GM10847 (cell line): Measurements from ENCODE around the gene SDF2L1.
A peak's percentile ranks its signal among the peaks of the same experiment; 100 is the strongest.

Experiments
- POLR2A ChIP-seq: IDR thresholded peaks from 2 replicates; pipeline ENCODE4 v1.6.1; 2011; ENCODE audit not compliant: insufficient read length; ENCODE audit errors: extremely low read depth

The SDF2L1 gene, protein sequence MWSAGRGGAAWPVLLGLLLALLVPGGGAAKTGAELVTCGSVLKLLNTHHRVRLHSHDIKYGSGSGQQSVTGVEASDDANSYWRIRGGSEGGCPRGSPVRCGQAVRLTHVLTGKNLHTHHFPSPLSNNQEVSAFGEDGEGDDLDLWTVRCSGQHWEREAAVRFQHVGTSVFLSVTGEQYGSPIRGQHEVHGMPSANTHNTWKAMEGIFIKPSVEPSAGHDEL

DNA sequence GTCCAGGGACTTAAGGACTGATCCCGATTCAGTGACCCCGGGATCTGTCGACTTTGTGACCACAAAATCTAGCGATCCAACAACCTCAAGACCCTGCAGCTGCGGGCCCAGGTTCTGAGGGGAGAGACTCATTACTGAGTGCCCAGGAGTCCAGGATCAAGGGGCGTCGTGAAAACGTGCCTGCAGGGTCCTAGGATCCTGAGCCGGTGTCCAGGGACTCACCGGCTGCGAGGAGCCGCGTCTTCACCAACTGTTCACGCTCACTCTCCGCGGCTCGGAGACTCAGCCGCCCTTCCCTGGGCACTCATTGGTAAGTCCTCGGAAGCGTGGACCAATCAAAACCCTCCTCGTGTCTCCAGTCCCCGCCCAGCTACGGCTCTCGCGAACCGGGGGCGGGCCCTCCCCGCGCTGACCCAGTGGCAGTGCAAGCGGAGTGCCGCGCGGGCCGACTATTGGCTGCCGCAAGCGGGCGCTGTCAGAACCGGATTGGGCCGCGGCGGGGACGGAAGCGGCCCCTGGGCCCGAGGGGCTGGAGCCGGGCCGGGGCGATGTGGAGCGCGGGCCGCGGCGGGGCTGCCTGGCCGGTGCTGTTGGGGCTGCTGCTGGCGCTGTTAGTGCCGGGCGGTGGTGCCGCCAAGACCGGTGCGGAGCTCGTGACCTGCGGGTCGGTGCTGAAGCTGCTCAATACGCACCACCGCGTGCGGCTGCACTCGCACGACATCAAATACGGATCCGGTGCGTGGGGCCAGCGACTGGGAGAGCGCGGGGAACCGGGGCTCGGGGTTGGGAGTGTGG is at the start of gene SDF2L1:
Gene SDF2L1 (plus strand): TSS at position 514 of the 795 bp plus-strand sequence. CDS start 35 bp downstream, at position 549.
- peak; percentile 82 for TF ChIP-seq POLR2A

GRCh38 chr22:21592422-21592821 is 49.7 kb upstream of the SDF2L1 start:
- no peak for TF ChIP-seq POLR2A

DNA sequence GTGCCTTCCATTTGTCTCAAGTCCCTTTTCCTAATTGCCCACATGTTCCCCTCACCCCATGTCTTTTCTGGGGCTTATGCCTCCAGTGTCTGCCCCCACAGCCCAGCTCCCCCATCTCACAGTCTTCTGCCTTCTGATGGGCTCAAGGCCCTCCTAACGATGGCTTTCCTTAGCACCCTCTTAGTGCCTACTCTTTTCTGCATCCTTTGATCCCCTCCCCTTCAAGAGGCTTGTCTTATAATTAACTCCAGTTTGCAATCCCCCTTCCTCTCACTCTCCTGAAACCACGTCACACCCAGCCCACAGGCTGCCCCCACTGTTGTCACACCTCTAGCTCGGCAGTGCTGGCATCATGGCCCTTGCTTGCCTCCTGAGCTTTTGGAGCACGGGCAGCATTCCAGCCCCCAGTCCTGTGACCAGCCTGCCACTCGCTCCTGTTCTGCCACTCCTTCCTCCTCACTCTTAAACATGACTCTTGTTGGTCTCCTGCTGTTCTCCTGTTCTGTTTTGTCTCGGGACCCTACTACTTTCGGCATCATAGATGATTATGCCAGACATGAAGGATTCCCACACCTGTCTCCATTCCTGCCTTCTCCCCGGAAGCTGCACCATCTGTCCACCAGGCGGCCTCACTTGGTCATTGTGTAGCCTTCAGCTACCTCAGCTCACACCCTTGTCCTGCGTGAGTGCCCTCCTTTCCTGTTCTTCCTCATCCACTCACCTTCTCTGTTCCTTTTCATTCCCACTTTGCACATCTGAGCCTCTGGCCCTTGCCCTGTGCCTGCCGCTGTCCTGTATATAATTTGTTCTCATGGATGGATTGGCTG is 48.5 kb upstream of the SDF2L1 start:
- TF ChIP-seq POLR2A, result no peak

DNA sequence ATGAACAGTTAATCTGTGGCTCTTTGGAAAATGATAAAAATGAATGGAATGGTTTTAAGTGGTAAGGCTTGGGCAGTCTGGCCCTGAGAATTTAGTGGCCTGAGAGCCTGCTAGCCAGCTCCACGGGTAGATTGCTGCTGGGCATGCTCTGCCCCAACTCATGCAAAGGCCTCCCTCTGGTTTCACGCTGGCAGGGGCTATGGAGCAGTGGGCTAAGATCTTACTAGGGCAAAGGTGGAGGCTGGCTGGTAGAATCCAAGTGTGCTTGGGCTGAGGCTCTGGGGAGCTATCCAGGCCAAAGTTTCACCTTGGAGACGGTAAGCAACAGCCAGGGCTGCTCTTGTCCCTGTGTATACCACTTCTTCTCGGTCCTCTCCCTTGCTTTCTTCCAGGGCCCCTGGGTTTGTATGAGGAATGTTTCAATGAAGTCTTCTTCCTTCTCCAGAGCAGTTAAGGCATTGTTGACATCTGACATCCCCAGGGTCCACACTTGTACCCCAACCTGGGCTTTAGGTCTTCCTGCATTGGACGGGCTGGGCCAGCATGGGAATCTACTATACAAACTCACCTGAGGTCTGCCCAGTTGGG is 47.1 kb upstream of the SDF2L1 start:
- no peak for TF ChIP-seq POLR2A

GRCh38 chr22:21598302-21598701 is 43.8 kb upstream of the SDF2L1 start:
- TF ChIP-seq POLR2A, result no peak

DNA sequence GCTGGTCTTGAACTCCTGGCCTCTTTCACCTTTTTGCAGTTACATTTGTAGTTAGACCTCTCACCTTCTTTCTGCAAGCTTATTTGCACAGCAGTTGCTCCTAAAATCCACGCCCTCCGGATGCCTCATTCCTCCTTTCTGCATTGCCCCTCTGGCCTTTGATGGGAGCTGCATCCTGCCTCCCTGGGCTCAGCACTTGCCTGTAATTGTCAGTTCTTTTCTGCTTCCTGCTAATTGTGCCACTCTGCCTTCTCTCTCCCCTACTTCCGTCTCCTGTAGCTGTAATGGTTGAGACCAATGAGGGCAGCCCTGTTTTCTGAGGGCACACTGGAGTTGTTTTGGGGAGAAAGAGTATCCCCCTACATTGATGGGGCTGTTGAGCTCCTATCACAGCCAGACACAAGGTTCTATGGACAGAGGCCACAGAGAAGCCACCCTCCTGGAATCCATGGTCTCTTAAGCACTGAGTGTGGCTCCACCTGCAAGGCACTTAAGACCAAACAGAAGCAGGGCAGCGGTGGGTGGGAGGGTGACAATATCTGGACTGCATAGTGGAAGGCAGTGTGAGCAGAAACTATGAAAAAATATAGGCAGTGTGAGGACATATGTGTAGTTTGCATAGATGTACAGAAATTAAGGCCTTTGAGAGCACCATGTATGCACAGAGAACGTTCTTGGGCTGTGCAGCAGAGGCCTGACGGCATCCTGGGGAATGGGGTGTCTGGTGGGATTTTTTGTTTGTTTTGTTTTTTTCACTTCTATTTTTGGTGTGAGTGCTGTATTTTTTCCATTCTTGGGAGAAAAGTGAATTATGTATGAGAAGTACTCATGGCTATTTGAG is 42.8 kb upstream of the SDF2L1 start:
- no peak for TF ChIP-seq POLR2A

DNA sequence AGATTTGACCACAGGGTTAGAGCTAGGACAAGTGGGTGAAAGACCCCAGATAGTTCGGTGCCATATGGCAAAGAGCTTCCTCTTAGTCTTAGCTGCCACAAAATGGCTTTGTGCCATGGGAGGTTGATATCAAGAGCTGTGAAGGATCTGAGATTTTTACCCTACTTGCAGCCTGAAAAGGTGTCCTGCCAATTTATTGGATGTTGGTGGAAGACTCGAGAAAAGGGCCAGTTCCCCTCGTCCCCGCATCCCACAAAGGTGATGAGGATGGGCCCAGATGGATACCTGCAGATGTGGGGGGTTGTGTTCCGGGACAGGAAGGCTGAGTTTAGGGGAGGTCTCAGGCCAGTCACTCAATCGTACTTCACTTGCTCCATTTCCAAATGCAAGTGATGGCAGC is 39.5 kb upstream of the SDF2L1 start:
- TF ChIP-seq POLR2A, result no peak

GRCh38 chr22:21603973-21604372 is 38.1 kb upstream of the SDF2L1 start:
- TF ChIP-seq POLR2A, result no peak

DNA sequence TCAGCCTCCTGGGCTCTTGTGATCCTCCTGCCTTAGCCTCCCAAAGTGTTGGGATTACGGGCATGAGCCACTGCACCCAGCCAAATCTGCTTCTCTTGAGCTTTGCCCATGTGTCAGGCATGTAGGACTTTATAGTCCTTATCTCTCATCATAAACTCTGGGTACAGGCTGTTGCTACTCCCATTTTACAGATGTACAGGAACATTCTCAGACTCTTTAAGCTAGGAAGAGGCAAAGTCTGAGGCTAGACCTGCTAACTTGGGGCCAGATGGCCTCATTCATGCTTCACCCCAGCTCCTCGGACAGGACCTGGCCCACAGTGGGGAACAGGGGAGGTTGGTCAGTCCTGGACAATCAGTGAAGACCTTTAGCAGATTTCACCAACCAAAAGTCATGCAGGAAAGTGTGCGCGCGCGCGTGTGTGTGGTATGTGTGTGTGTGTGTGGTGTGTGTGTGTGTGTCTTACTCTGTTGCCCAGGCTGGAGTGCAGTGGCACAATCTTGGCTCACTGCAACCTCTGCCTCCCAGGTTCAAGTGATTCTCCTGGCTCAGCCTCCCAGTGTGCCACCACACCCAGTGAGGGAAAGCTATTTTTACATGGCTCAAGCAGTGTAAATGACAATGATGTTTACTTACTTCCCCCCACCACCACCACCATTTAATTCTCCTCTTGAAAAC is 36.1 kb upstream of the SDF2L1 start:
- TF ChIP-seq POLR2A, result no peak

DNA sequence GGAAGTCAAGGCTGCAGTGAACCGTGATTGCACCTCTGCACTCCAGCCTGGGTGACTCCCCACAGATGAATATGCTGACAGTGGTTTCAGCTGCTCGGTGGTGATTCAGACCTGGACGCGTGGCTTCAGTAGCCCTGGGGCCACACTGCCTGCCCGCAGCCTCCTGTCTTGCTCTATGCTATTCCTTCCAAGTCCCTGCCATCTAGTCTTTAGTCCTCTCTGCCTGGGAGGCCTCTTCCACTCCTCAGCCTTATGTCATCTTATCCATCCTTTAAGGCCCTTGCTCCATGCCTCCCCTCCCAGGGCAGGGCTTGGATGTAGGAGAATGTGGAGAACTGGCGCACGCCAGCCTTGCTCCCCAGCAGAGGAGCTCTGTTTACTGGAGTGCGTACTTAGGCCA is 35.3 kb upstream of the SDF2L1 start:
- TF ChIP-seq POLR2A, result no peak

- TF ChIP-seq POLR2A, result no peak
Measured at GRCh38 chr22:21611210-21611977, 30.7 kb upstream of the SDF2L1 start.

DNA sequence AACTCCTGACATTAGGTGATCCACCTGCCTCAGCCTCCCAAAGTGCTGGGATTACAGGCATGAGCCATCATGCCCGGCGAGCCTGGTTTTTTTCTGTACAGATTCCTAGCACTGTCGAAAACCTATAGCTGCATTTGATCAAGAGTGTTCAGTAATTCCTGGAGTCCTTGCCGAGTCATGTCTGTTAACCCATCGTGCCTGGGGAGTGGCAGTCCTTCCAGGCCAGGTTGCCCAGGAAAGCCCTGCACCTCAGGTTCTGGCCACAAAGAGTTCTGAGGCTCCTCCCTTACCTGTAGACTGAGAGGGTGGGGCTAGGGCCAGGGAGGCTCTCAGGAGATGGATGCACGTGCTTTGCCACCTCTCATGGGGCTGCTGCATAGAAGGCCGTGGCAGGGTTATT is 29.2 kb upstream of the SDF2L1 start:
- no peak for TF ChIP-seq POLR2A

- TF ChIP-seq POLR2A, result no peak
Measured at GRCh38 chr22:21613553-21614233, 28.4 kb upstream of the SDF2L1 start.
